ENCODE data around the gene MAPK10. TPM values are rescaled to one million over a fixed set of nuclear protein-coding genes. Genes with fewer than 3 reads are reported as not detected.

MAPK10 gene
- total RNA-seq, 1 experiment from 2014 or later: 3.6 TPM

DNA sequence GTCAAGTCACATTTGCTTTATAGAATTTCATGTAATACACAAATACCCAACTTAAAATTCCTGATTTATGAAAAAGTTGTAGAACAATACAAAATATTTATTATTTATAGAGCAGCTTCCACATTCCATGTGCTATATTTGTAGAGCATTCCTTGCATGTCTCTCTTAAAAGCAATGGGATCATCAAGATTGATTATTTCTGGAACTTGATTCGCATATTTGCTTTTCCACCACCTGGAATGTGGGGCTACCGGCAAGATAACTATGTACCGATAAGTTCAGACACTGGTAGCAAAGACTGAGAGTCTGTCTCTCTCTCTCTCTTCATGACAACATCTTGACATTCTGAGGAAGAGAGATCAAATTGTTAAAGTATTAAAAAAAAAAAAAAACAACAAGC is 59.3 kb downstream of the MAPK10 start:
- H3K27ac Mint-ChIP-seq (ENCODE audit: unreplicated experiment): no peak overlapping the region
- peak; percentile 22 for DNase-seq
- no peaks in the 10 kb centered on the region for H3K27me3 Mint-ChIP-seq (ENCODE audit: unreplicated experiment)
- no peak overlapping the region for H3K4me3 Mint-ChIP-seq (ENCODE audit: low read depth, unreplicated experiment)
- no peaks in the 10 kb centered on the region for H3K9me3 Mint-ChIP-seq (ENCODE audit: low read depth, unreplicated experiment)
- no TSS peak for BruUV-seq (replicated peaks)
- no peaks in the 10 kb centered on the region for H3K36me3 Mint-ChIP-seq (ENCODE audit: insufficient read depth, unreplicated experiment)
- intact Hi-C loops (cut with micrococcal nuclease; ENCODE audit: unreplicated experiment): no loop called here
- TF ChIP-seq, protein P1, sequence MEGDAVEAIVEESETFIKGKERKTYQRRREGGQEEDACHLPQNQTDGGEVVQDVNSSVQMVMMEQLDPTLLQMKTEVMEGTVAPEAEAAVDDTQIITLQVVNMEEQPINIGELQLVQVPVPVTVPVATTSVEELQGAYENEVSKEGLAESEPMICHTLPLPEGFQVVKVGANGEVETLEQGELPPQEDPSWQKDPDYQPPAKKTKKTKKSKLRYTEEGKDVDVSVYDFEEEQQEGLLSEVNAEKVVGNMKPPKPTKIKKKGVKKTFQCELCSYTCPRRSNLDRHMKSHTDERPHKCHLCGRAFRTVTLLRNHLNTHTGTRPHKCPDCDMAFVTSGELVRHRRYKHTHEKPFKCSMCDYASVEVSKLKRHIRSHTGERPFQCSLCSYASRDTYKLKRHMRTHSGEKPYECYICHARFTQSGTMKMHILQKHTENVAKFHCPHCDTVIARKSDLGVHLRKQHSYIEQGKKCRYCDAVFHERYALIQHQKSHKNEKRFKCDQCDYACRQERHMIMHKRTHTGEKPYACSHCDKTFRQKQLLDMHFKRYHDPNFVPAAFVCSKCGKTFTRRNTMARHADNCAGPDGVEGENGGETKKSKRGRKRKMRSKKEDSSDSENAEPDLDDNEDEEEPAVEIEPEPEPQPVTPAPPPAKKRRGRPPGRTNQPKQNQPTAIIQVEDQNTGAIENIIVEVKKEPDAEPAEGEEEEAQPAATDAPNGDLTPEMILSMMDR (IDR thresholded peaks at IDR 0.05; ENCODE audit: unreplicated experiment): no peak
- H3K4me1 Mint-ChIP-seq (ENCODE audit: low read depth, unreplicated experiment): peaks cover 10% of the 10 kb centered on the region
- CTCF ChIA-PET: no interaction called here

DNA sequence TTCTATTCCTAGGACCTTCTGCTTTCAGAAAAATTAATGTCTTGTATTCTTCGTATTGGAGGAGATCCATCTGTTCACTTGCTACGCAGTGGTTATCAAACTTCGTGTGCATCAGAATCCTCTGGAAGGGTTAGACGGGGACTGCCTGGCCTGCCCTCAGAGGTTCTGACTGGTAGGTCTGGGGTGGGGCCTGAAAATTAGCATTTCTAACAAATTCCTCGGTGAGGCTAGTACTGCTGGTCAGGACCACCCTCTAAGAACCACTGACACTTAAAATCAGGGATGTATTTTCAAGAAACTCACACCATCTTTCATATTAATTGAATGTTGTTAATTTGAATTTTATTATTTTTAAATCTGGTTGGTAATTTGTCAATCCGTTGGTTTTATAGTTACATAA is 63.0 kb downstream of the MAPK10 start:
- TF ChIP-seq, protein P1 (IDR thresholded peaks at IDR 0.05; ENCODE audit: unreplicated experiment): no peak
- H3K27me3 Mint-ChIP-seq (ENCODE audit: unreplicated experiment): no peaks in the 10 kb centered on the region
- no peak overlapping the region for H3K27ac Mint-ChIP-seq (ENCODE audit: unreplicated experiment)
- H3K4me1 Mint-ChIP-seq (ENCODE audit: low read depth, unreplicated experiment): peaks cover 10% of the 10 kb centered on the region
- intact Hi-C loops (cut with micrococcal nuclease; ENCODE audit: unreplicated experiment): no loop called here
- no TSS peak for BruUV-seq (replicated peaks)
- no peak overlapping the region for H3K4me3 Mint-ChIP-seq (ENCODE audit: low read depth, unreplicated experiment)
- DNase-seq: no peak
- H3K36me3 Mint-ChIP-seq (ENCODE audit: insufficient read depth, unreplicated experiment): no peaks in the 10 kb centered on the region
- no peaks in the 10 kb centered on the region for H3K9me3 Mint-ChIP-seq (ENCODE audit: low read depth, unreplicated experiment)
- CTCF ChIA-PET: no interaction called here

DNA sequence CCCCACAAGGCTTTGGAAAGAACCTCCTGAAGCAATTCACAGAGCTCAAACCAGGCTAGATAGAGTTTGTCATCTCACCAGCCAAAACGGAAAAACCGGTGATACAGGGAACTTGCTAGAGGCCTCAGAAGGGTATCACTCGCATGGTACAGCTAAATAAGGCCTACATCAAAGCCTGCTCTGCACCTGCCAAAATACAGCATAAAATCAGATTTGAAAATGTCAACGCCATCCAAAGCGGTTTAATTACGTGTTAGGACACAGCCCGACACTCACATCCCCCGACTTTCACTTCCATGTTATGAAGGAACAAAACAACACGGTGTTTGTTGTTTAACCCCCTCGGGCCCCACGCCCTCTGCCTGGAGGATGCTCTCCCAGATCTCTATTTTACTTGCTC is 65.0 kb downstream of the MAPK10 start:
- Mint-ChIP-seq H3K4me3 (ENCODE audit: low read depth, unreplicated experiment) (no peak overlapping the region), H3K27ac (ENCODE audit: unreplicated experiment) (no peak overlapping the region)
- CTCF ChIA-PET: no interaction called here

DNA sequence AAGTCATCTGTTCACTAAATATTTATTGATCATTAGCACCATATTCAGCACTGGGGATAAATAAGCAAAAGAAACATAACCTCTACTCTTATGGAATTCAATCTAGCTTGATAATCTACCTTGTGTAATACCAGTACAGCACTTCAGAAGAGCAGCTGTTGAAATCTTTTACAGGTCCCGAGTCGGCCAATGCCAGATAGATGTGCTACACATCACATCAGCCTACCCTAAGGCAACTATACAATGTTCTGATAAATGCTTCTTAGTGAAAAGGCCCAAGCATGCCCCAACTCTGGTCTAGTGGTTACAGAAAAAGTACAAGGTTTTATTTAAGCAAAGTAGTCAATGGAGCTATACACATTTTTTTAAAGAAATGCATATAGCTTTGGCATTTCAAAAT is 68.7 kb downstream of the MAPK10 start:
- intact Hi-C loops (cut with micrococcal nuclease; ENCODE audit: unreplicated experiment): no loop called here
- Mint-ChIP-seq H3K4me1 (ENCODE audit: low read depth, unreplicated experiment) (no peaks in the 10 kb centered on the region), H3K4me3 (ENCODE audit: low read depth, unreplicated experiment) (no peak overlapping the region), H3K36me3 (ENCODE audit: insufficient read depth, unreplicated experiment) (no peaks in the 10 kb centered on the region), H3K9me3 (ENCODE audit: low read depth, unreplicated experiment) (no peaks in the 10 kb centered on the region), H3K27me3 (ENCODE audit: unreplicated experiment) (no peaks in the 10 kb centered on the region), H3K27ac (ENCODE audit: unreplicated experiment) (no peak overlapping the region)
- BruUV-seq (replicated peaks): no TSS peak
- DNase-seq: no peak
- CTCF ChIA-PET: no interaction called here
- TF ChIP-seq, protein P1 (IDR thresholded peaks at IDR 0.05; ENCODE audit: unreplicated experiment): no peak

More for the DNA sequence above, 65.0 kb downstream of the MAPK10 start:
- no peak for DNase-seq
- intact Hi-C loops (cut with micrococcal nuclease; ENCODE audit: unreplicated experiment): no loop called here
- no TSS peak for BruUV-seq (replicated peaks)
- TF ChIP-seq, protein P1 (IDR thresholded peaks at IDR 0.05; ENCODE audit: unreplicated experiment): no peak
- Mint-ChIP-seq H3K9me3 (ENCODE audit: low read depth, unreplicated experiment) (no peaks in the 10 kb centered on the region), H3K4me1 (ENCODE audit: low read depth, unreplicated experiment) (no peaks in the 10 kb centered on the region), H3K27me3 (ENCODE audit: unreplicated experiment) (no peaks in the 10 kb centered on the region), H3K36me3 (ENCODE audit: insufficient read depth, unreplicated experiment) (no peaks in the 10 kb centered on the region)

DNA sequence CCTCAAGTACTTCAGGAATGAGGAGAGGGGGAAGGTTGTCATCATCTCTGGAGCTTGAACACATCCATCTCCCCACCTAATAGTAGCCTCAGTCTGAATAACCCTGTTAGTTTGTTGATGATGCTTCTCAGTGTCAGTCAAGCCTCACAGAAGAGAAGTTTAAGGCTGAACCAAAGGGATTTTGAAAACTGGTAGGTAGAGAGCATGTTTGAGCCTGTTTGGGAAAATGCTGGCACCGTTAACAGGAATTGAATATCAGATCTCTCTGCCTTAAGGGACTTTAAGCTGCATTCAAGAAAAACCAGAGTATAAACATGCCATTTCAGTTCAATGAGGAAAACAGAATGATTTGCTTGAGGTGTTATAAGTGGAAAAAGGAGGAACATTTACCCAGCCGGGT is 73.1 kb downstream of the MAPK10 start:
- intact Hi-C loops (cut with micrococcal nuclease; ENCODE audit: unreplicated experiment): no loop called here
- CTCF ChIA-PET: no interaction called here
- Mint-ChIP-seq H3K27ac (ENCODE audit: unreplicated experiment) (no peak overlapping the region), H3K9me3 (ENCODE audit: low read depth, unreplicated experiment) (no peaks in the 10 kb centered on the region), H3K36me3 (ENCODE audit: insufficient read depth, unreplicated experiment) (no peaks in the 10 kb centered on the region), H3K4me3 (ENCODE audit: low read depth, unreplicated experiment) (no peak overlapping the region), H3K4me1 (ENCODE audit: low read depth, unreplicated experiment) (no peaks in the 10 kb centered on the region), H3K27me3 (ENCODE audit: unreplicated experiment) (no peaks in the 10 kb centered on the region)
- TF ChIP-seq, protein P1 (IDR thresholded peaks at IDR 0.05; ENCODE audit: unreplicated experiment): no peak
- no peak for DNase-seq
- no TSS peak for BruUV-seq (replicated peaks)

Data from Calu3 (cell line).